A673 (cell line): Measurements from ENCODE around the gene SPINK7. TPM values are rescaled to one million over a fixed set of nuclear protein-coding genes. Genes with fewer than 3 reads are reported as not detected.

Experiments used
- BruUV-seq: library from RNA; stranded (reverse); fragments of 400-500 nt; replicated peaks from 2 replicates; lab custom pipeline; 2021; lab: Mats Ljungman, UMichigan
- CTCF ChIA-PET: fragments of 300-600 bp; sonication (Branson Sonifier 250); formaldehyde crosslinking; loops from one replicate; lab custom pipeline; 2022; ENCODE audit warnings: antibody characterized with exemption; lab: Charles Lee
- POLR2A ChIA-PET: fragments of 300-600 bp; sonication (Branson Sonifier 250); formaldehyde crosslinking; loops from one replicate; lab custom pipeline; 2022; ENCODE audit warnings: antibody characterized with exemption; ENCODE audit not compliant: low non-redundant PET; lab: Charles Lee
- DNase-seq: peaks from one replicate; pipeline ENCODE4 v3.0.0-alpha.2; 2015; ENCODE audit warnings: low spot score
- H3K27ac ChIP-seq: fragments of 200-600 bp; sonication (generic); 2 replicates; pipeline ENCODE4 v1.5.1; 2016; ENCODE audit warnings: mixed run types, low read depth, mild to moderate bottlenecking, mixed read lengths, antibody characterized with exemption, low read length; ENCODE audit not compliant: poor library complexity, severe bottlenecking
- H3K27me3 ChIP-seq: fragments of 200-600 bp; sonication (generic); replicated peaks from 2 replicates; pipeline ENCODE4 v1.6.1; 2017; ENCODE audit warnings: mixed run types, low read depth, mild to moderate bottlenecking, mixed read lengths, antibody characterized with exemption, low read length; ENCODE audit not compliant: insufficient read depth, poor library complexity
- H3K36me3 ChIP-seq: fragments of 200-600 bp; sonication (generic); 2 replicates; pipeline ENCODE4 v1.6.1; 2016; ENCODE audit warnings: mixed run types, mild to moderate bottlenecking, mixed read lengths, antibody characterized with exemption, low read length; ENCODE audit not compliant: insufficient read depth, poor library complexity, severe bottlenecking
- H3K4me1 ChIP-seq: fragments of 200-600 bp; sonication (generic); 2 replicates; pipeline ENCODE4 v1.6.1; 2017; ENCODE audit warnings: mixed run types, mild to moderate bottlenecking, mixed read lengths, antibody characterized with exemption, low read length; ENCODE audit not compliant: insufficient read depth, poor library complexity, severe bottlenecking
- H3K4me3 ChIP-seq: fragments of 200-600 bp; sonication (generic); 2 replicates; pipeline ENCODE4 v1.5.1; 2016; ENCODE audit warnings: low read depth, mixed run types, mild to moderate bottlenecking, mixed read lengths, low read length; ENCODE audit not compliant: poor library complexity, severe bottlenecking
- H3K9me3 ChIP-seq: fragments of 200-600 bp; sonication (generic); 2 replicates; pipeline ENCODE4 v1.6.1; 2016; ENCODE audit warnings: mixed run types, low read depth, mild to moderate bottlenecking, mixed read lengths, antibody characterized with exemption, low read length; ENCODE audit not compliant: poor library complexity, severe bottlenecking
- CTCF ChIP-seq: fragments of 300-800, 200-600 bp; sonication (generic); conservative IDR thresholded peaks from 2 replicates; pipeline ENCODE4 v1.5.1; 2017; ENCODE audit warnings: low read depth, mild to moderate bottlenecking, antibody characterized with exemption, low read length, moderate library complexity, mixed read lengths
- EZH2 ChIP-seq: fragments of 200-600 bp; sonication (generic); IDR thresholded peaks from 2 replicates; pipeline ENCODE4 v1.6.1; 2017; ENCODE audit warnings: borderline replicate concordance, low read depth, mild to moderate bottlenecking, mixed read lengths, antibody characterized with exemption, low read length; ENCODE audit not compliant: poor library complexity, severe bottlenecking
- intact Hi-C: fragments of 100-400 bp; cut with micrococcal nuclease; formaldehyde crosslinking; loops from one replicate; pipeline ENCODE4 v1.10.0; 2022; ENCODE audit not compliant: unreplicated experiment
- total RNA-seq: library from RNA; stranded (reverse); gene quantifications from 2 replicates; pipeline ENCODE4 v1.2.3, GENCODE V29; 2021

Gene SPINK7
- total RNA-seq, 1 experiment from 2014 or later = not detected

GRCh38 chr5:148342371-148343045 lies 30.3 kb downstream of the SPINK7 start:
- TF ChIP-seq CTCF (no peak), EZH2 (no peak)
- no peak for DNase-seq
- intact Hi-C loops = no loop called here
- Histone ChIP-seq H3K4me1 (no peaks in the 10 kb centered on the region), H3K36me3 (no peaks in the 10 kb centered on the region), H3K27ac (no peak overlapping the region), H3K9me3 (no peaks in the 10 kb centered on the region), H3K4me3 (no peak overlapping the region), H3K27me3 (peaks cover 3% of the 10 kb centered on the region)
- ChIA-PET CTCF (no interaction called here), POLR2A (no interaction called here)
- no TSS peak for BruUV-seq

GRCh38 chr5:148343046-148343407 lies 30.8 kb downstream of the SPINK7 start:
- ChIA-PET CTCF (no interaction called here), POLR2A (no interaction called here)
- no peaks in the 10 kb centered on the region for H3K4me1 ChIP-seq
- no peaks in the 10 kb centered on the region for H3K36me3 ChIP-seq
- no peak overlapping the region for H3K27ac ChIP-seq
- no TSS peak for BruUV-seq
- DNase-seq = no peak
- TF ChIP-seq CTCF = no peak
- TF ChIP-seq EZH2 = no peak
- no peaks in the 10 kb centered on the region for H3K9me3 ChIP-seq
- H3K4me3 ChIP-seq = no peak overlapping the region
- peaks cover 3% of the 10 kb centered on the region for H3K27me3 ChIP-seq
- intact Hi-C loops = no loop called here

GRCh38 chr5:148343603-148344487 lies 31.6 kb downstream of the SPINK7 start:
- CTCF ChIA-PET = no interaction called here
- DNase-seq = no peak
- peaks cover 3% of the 10 kb centered on the region for H3K27me3 ChIP-seq
- H3K27ac ChIP-seq = no peak overlapping the region
- no peaks in the 10 kb centered on the region for H3K9me3 ChIP-seq
- POLR2A ChIA-PET = no interaction called here
- H3K36me3 ChIP-seq = no peaks in the 10 kb centered on the region
- BruUV-seq = no TSS peak
- no peak for TF ChIP-seq CTCF
- no peak for TF ChIP-seq EZH2
- intact Hi-C loops = no loop called here
- no peaks in the 10 kb centered on the region for H3K4me1 ChIP-seq
- H3K4me3 ChIP-seq = no peak overlapping the region
